ENCODE measurements around the gene PCDH9.

PCDH9 gene

GRCh38 chr13:66969291-66969690, 260.8 kb downstream of the PCDH9 start:
- DNase-seq (ENCODE audit: low read depth), result no peak

- no peak for DNase-seq (ENCODE audit: low read depth)
Observed at GRCh38 chr13:66967811-66968597, 262.1 kb downstream of the PCDH9 start.

- no peak for DNase-seq (ENCODE audit: low read depth)
Observed at GRCh38 chr13:66965181-66965580, 265.0 kb downstream of the PCDH9 start.

- DNase-seq (ENCODE audit: low read depth), result no peak
Observed at GRCh38 chr13:66962953-66963352, 267.2 kb downstream of the PCDH9 start.

- DNase-seq (ENCODE audit: low read depth), result no peak
Observed at GRCh38 chr13:66958611-66959010, 271.5 kb downstream of the PCDH9 start.

GRCh38 chr13:66952507-66952906, 277.6 kb downstream of the PCDH9 start:
- DNase-seq (ENCODE audit: low read depth), result no peak

GRCh38 chr13:66951426-66951825, 278.7 kb downstream of the PCDH9 start:
- no peak for DNase-seq (ENCODE audit: low read depth)

GRCh38 chr13:66950666-66951065, 279.5 kb downstream of the PCDH9 start:
- no peak for DNase-seq (ENCODE audit: low read depth)

- DNase-seq (ENCODE audit: low read depth), result no peak
Observed at GRCh38 chr13:66948910-66949309, 281.2 kb downstream of the PCDH9 start.

- DNase-seq (ENCODE audit: low read depth), result no peak
Observed at GRCh38 chr13:66943530-66943929, 286.6 kb downstream of the PCDH9 start.

- DNase-seq (ENCODE audit: low read depth), result no peak
Observed at GRCh38 chr13:66940113-66940512, 290.0 kb downstream of the PCDH9 start.

GRCh38 chr13:66937423-66937822, 292.7 kb downstream of the PCDH9 start:
- DNase-seq (ENCODE audit: low read depth), result no peak

GRCh38 chr13:66933994-66934393, 296.1 kb downstream of the PCDH9 start:
- DNase-seq (ENCODE audit: low read depth), result no peak

- DNase-seq (ENCODE audit: low read depth), result no peak
Observed at GRCh38 chr13:66933527-66933926, 296.6 kb downstream of the PCDH9 start.

- DNase-seq (ENCODE audit: low read depth), result no peak
Observed at GRCh38 chr13:66927562-66927961, 302.6 kb downstream of the PCDH9 start.

GRCh38 chr13:66926851-66927524, 303.1 kb downstream of the PCDH9 start:
- no peak for DNase-seq (ENCODE audit: low read depth)

GRCh38 chr13:66926200-66926850, 303.8 kb downstream of the PCDH9 start:
- no peak for DNase-seq (ENCODE audit: low read depth)

GRCh38 chr13:66922444-66922843, 307.7 kb downstream of the PCDH9 start:
- no peak for DNase-seq (ENCODE audit: low read depth)

- DNase-seq (ENCODE audit: low read depth), result no peak
Observed at GRCh38 chr13:66921437-66921836, 308.7 kb downstream of the PCDH9 start.

- DNase-seq (ENCODE audit: low read depth), result no peak
Observed at GRCh38 chr13:66915596-66916185, 314.4 kb downstream of the PCDH9 start.

- DNase-seq (ENCODE audit: low read depth), result no peak
Observed at GRCh38 chr13:66914155-66914554, 316.0 kb downstream of the PCDH9 start.

- no peak for DNase-seq (ENCODE audit: low read depth)
Observed at GRCh38 chr13:66911411-66911939, 318.7 kb downstream of the PCDH9 start.

Data from stimulated activated CD8-positive, alpha-beta memory T cell treated with anti-CD3 and anti-CD28 coated beads, Interleukin-15, amount 100 ng/mL, for 24 hours (primary cell).